GM19043 (cell line): Measurements from ENCODE around the gene DAPP1.

Experiments used
- ATAC-seq: cut with Tn5 transposase; IDR thresholded peaks from one replicate; pipeline ENCODE4 v1.9.1; 2021; ENCODE audit warnings: low read depth; ENCODE audit not compliant: unreplicated experiment

The DAPP1 gene

DNA sequence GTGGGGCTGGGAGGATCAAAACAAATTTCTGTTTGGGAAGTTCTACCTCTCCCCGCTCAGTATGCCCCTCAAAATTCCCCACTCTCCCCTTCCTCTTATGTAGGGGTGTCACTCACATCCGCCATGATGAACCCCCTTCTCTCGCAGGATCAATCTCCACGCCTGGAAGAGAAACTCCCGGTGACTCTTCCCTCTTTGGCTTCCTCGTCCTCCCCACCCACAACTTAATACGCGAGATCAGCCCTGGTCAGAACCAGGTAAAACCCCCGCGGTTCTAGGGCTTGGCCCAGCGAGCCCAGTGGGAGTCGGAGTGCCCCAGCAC lies 77.2 kb downstream of the DAPP1 start:
- ATAC-seq: no peak

DNA sequence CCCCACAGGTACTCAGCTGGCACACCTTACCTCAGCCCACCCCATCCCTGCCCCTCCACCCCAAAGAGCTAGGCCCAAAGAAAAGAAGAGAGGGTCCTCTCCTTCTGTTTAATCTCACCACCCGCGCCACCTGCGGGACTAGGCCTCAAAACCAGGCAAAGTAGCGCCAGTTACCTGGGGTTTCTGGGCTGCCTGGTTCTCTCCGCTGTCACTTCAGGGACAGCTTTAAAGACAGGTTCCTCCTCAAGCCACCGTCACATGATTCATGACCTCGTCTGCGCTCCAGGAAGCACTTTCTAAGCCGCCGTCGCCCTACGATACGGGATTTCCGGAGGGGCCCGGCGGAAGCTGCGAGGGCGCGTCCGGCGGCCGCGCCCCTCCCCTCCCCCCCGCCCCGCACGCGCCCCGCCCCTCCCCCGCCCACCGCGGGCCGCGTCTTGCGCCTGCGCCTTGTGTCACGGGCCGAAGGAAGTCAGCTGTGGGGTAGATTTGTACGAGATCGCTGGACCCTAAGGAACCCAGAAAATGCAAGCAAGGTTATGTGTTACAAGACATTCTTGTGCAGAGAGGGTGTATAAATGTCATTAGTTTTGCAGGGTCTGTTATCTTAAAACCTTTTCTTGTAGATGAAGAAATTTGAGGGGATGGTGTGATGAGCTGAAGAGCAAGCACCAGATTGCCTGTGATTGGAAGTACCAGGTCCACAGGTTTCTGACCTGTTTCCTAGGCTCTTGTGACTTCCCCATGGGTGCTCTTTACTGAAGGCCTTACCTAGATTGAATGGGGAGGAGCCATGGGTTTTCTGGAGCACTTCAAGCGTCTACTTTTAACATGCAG lies 77.8 kb downstream of the DAPP1 start, which contains the start of gene LAMTOR3:
Gene LAMTOR3, minus strand, starts transcription at position 267 of the 837 bp plus-strand sequence. CDS start 464 bp downstream, outside the sequence.
- ATAC-seq: peak; percentile 100

DNA sequence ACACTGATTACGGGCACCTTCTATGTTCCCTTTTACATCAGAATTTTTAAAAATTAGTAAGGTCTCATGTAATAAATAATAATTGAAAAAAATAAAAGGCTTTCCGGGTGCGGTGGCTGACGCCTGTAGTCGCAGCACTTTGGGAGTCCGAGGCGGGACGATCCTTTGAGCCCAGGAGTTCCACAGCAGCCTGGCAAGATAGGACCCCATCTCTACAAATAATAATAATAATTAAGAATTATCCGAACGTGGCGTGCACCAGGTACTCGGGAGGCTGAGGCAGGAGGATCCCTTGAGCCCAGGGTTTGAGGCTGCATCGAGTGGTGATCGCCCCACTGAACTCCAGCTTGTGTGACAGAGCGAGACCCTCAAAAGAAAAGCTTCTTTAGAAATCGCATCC lies 78.4 kb downstream of the DAPP1 start:
- ATAC-seq: no peak

DNA sequence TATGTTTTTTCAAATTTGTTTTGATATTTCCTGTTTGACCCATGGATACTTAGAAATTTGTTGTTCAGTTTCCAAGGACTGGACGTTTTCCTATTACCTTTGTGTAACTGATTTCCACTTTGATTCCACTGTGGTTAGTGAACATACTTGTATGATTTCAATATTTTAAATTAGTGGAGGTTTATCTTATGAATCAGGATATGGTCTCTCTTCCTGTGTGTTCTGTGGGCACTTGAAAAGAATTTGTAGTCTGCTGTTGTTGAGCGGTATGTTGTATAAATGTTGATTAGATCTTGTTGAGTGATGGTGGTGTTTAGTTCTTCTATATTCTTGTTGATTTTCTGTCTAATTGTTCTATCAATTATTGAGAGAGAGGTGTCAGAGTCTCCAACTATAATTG lies 98.8 kb downstream of the DAPP1 start:
- no peak for ATAC-seq

DNA sequence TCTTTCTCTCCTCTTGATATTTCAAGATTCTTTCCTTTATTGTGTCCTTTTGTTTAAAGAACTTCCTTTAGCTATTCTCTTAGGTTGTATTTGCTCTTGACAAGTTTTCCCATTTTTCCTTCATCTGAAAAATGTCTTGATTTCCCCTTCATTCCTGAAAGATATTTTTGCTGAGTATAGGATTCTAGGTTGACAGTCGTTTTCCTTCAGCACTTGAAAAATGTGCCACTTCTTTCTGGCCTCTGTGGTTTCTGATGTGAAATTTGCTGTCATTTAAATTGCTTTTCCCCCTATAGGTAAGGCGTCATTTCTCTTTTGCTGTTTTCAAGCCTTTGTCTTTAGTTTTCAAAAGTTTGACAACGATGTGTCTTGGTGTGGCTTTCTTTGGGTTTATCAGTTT lies 100.9 kb downstream of the DAPP1 start:
- ATAC-seq: no peak

DNA sequence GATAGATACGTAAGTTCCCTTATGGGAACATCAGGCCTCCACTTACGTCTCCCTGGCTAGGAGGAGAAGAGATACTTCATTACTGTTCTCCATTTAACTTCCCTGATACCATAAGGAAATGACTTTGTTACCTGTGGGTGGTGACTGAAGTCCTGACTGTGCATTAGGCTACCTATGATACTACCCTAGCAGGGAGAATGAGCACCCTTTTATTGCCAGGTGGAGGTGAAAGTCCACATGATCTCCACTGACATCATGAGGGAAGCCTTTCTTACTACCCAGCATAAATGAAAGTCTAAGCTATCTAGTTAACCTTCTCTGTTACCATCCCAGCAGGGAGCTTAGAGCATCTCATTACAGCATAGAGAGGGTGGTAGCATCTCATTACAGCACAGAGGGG lies 102.0 kb downstream of the DAPP1 start:
- ATAC-seq: no peak
